ENCODE measurements around the gene ASB2.

DNA sequence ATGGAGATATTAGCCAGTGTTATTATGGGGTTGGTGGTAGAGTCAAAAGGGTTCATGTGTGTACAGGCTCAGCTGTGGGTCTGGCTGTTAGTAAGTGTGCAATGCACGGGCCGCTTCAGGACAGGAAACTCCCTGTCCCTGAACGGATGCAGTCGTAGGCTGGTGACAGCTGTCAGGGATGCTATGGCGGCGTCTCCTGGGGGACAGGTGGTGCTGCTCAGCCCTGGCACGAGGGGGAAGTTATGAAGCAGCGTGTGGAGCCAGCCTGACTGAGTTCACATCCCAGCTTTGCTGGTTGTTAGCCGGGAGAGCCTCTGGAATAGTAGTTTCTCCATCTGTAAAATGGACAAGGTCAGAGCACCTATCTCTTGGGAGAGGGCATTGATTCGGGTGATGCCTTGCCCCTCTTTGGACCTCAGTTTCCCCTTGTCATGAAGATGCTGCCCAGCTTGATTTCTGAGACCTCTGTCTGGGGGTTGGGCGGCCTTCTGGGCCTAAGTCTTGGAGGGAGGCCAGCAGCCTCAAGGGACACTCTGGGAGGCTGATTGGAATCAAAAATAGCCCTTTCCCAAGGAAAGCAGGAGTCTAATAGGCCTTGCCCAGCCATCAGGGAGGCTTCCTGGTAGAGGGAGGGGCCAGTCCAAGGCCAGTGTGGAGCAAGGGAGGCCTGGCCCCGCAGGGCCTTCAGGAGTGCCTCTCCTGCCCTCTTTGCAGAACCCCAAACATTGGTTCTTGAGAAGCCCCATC is 7.1 kb downstream of the ASB2 start:
- TF ChIP-seq, protein P1, sequence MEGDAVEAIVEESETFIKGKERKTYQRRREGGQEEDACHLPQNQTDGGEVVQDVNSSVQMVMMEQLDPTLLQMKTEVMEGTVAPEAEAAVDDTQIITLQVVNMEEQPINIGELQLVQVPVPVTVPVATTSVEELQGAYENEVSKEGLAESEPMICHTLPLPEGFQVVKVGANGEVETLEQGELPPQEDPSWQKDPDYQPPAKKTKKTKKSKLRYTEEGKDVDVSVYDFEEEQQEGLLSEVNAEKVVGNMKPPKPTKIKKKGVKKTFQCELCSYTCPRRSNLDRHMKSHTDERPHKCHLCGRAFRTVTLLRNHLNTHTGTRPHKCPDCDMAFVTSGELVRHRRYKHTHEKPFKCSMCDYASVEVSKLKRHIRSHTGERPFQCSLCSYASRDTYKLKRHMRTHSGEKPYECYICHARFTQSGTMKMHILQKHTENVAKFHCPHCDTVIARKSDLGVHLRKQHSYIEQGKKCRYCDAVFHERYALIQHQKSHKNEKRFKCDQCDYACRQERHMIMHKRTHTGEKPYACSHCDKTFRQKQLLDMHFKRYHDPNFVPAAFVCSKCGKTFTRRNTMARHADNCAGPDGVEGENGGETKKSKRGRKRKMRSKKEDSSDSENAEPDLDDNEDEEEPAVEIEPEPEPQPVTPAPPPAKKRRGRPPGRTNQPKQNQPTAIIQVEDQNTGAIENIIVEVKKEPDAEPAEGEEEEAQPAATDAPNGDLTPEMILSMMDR (IDR thresholded peaks at IDR 0.05; ENCODE audit: borderline replicate concordance, extremely low read depth, low read length, poor library complexity, severe bottlenecking): no peak
- TF ChIP-seq EZH2 (IDR thresholded peaks at IDR 0.05; ENCODE audit: borderline replicate concordance, low read depth, low read length, severe bottlenecking): no peak

All from DND-41 (cell line).